ENCODE data around the gene CSNK1D. TPM values are rescaled to one million over a fixed set of nuclear protein-coding genes. Genes with fewer than 3 reads are reported as not detected.

CSNK1D gene
- polyA plus RNA-seq, 1 donor from 2014 or later = 29.9 TPM

GRCh38 chr17:82198092-82198491 is 75.4 kb downstream of the CSNK1D start:
- H2AFZ ChIP-seq (ENCODE audit: low read depth, low read length) = no peak overlapping the region
- no peaks in the 10 kb centered on the region for H3K36me3 ChIP-seq (ENCODE audit: insufficient read depth, low read length)
- no peaks in the 10 kb centered on the region for H3K9me3 ChIP-seq (ENCODE audit: low read length)
- H3K9me2 ChIP-seq (ENCODE audit: insufficient read depth, low read length) = no peaks in the 10 kb centered on the region
- H3F3A ChIP-seq (ENCODE audit: insufficient read depth, low read length, poor library complexity, severe bottlenecking) = no peaks in the 10 kb centered on the region
- no peaks in the 10 kb centered on the region for H3K27me3 ChIP-seq (ENCODE audit: insufficient read depth, low read depth, low read length)
- TF ChIP-seq REST (IDR thresholded peaks at IDR 0.05; ENCODE audit: borderline replicate concordance) = no peak
- TF ChIP-seq RAD21 (conservative IDR thresholded peaks at IDR 0.05) = no peak
- TF ChIP-seq TAF1 (IDR thresholded peaks at IDR 0.05; ENCODE audit: low read depth) = no peak
- no peak for TF ChIP-seq MXI1 (conservative IDR thresholded peaks at IDR 0.05; ENCODE audit: poor library complexity, severe bottlenecking)
- no peak overlapping the region for H3K4me3 ChIP-seq (ENCODE audit: low read length)
- no peak overlapping the region for H3K4me2 ChIP-seq (ENCODE audit: low read length)
- no peak overlapping the region for H3K27ac ChIP-seq (ENCODE audit: low read length)
- H3K79me2 ChIP-seq (replicated peaks; ENCODE audit: insufficient read depth, low read length) = no peaks in the 10 kb centered on the region
- H3K9ac ChIP-seq (ENCODE audit: low read length) = no peak overlapping the region
- no peaks in the 10 kb centered on the region for H4K20me1 ChIP-seq (ENCODE audit: insufficient read depth)

GRCh38 chr17:82195675-82196672 is 77.5 kb downstream of the CSNK1D start:
- H3K27me3 ChIP-seq (ENCODE audit: insufficient read depth, low read depth, low read length) = no peaks in the 10 kb centered on the region
- TF ChIP-seq CTCF (IDR thresholded peaks at IDR 0.05; ENCODE audit: poor library complexity, severe bottlenecking) (no peak), EZH2 (IDR thresholded peaks at IDR 0.05; ENCODE audit: borderline replicate concordance, insufficient read depth, low read length, poor library complexity, severe bottlenecking) (no peak), RAD21 (conservative IDR thresholded peaks at IDR 0.05) (no peak), EP300 (conservative IDR thresholded peaks at IDR 0.05; ENCODE audit: poor library complexity, severe bottlenecking) (no peak), MXI1 (conservative IDR thresholded peaks at IDR 0.05; ENCODE audit: poor library complexity, severe bottlenecking) (no peak), POLR2AphosphoS5 (IDR thresholded peaks at IDR 0.05) (no peak), REST (IDR thresholded peaks at IDR 0.05; ENCODE audit: borderline replicate concordance) (no peak), TAF1 (IDR thresholded peaks at IDR 0.05; ENCODE audit: low read depth) (no peak), SMC3 (conservative IDR thresholded peaks at IDR 0.05; ENCODE audit: poor library complexity) (no peak)
- H2AFZ ChIP-seq (ENCODE audit: low read depth, low read length) = no peak overlapping the region
- no peak overlapping the region for H3K9ac ChIP-seq (ENCODE audit: low read length)
- H3K9me2 ChIP-seq (ENCODE audit: insufficient read depth, low read length) = no peaks in the 10 kb centered on the region
- no peaks in the 10 kb centered on the region for H3K79me2 ChIP-seq (replicated peaks; ENCODE audit: insufficient read depth, low read length)
- no peaks in the 10 kb centered on the region for H3K36me3 ChIP-seq (ENCODE audit: insufficient read depth, low read length)
- H3F3A ChIP-seq (ENCODE audit: insufficient read depth, low read length, poor library complexity, severe bottlenecking) = no peaks in the 10 kb centered on the region
- H3K9me3 ChIP-seq (ENCODE audit: low read length) = no peaks in the 10 kb centered on the region
- H4K20me1 ChIP-seq (ENCODE audit: insufficient read depth) = no peaks in the 10 kb centered on the region
- H3K4me3 ChIP-seq (ENCODE audit: low read length) = no peak overlapping the region
- no peak overlapping the region for H3K4me2 ChIP-seq (ENCODE audit: low read length)
- H3K27ac ChIP-seq (ENCODE audit: low read length) = no peak overlapping the region

Measured in neural cell (in vitro differentiated cells).